K562 (cell line): ENCODE data around the gene NQO2. TPM values are rescaled to one million over a fixed set of nuclear protein-coding genes. Genes with fewer than 3 reads are reported as not detected.

Source experiments
- ARID2 ChIP-seq: fragments of 450-650 bp; IDR thresholded peaks from 2 replicates; pipeline ENCODE4 v1.6.1; 2017; ENCODE audit warnings: antibody characterized with exemption, mild to moderate bottlenecking
- CHD4 ChIP-seq: fragments of 200-600 bp; sonication (generic); IDR thresholded peaks from 3 replicates; pipeline ENCODE4 v1.6.1; 2012; ENCODE audit warnings: low read depth, mild to moderate bottlenecking, mixed read lengths, low read length, inconsistent platforms; ENCODE audit not compliant: insufficient read depth, insufficient replicate concordance, poor library complexity, severe bottlenecking
- FUS ChIP-seq: fragments of 200-400 bp; formaldehyde crosslinking; optimal IDR thresholded peaks from 2 replicates; pipeline ENCODE3; 2017; ENCODE audit warnings: low read depth, low read length
- IRF2 ChIP-seq: sonication (generic); formaldehyde crosslinking; IDR thresholded peaks from 2 replicates; pipeline ENCODE4 v1.8.1; 2022; ENCODE audit warnings: mild to moderate bottlenecking, missing genetic modification reagents
- MEIS2 ChIP-seq: fragments of 450-650 bp; IDR thresholded peaks from 2 replicates; pipeline ENCODE4 v1.6.1; 2014; ENCODE audit warnings: mild to moderate bottlenecking; ENCODE audit not compliant: partially characterized antibody
- NFE2L1 ChIP-seq: fragments of 450-650 bp; IDR thresholded peaks from 2 replicates; pipeline ENCODE4 v1.6.1; 2016; ENCODE audit warnings: missing genetic modification characterization, low read depth, mild to moderate bottlenecking, missing compliant biosample characterization, moderate library complexity, borderline replicate concordance
- RBFOX2 ChIP-seq: fragments of 200-400 bp; formaldehyde crosslinking; IDR thresholded peaks from 2 replicates; pipeline ENCODE4 v1.6.1; 2017; ENCODE audit warnings: low read depth, mild to moderate bottlenecking, low read length, moderate library complexity
- SMARCC2 ChIP-seq: fragments of 450-650 bp; IDR thresholded peaks from 2 replicates; pipeline ENCODE4 v1.6.1; 2017; ENCODE audit warnings: antibody characterized with exemption, moderate library complexity, mild to moderate bottlenecking, low read depth
- U2AF1 ChIP-seq: fragments of 200-400 bp; formaldehyde crosslinking; optimal IDR thresholded peaks from 2 replicates; pipeline ENCODE3; 2017; ENCODE audit warnings: mild to moderate bottlenecking, low read depth, low read length, moderate library complexity
- ZNF12 ChIP-seq: sonication (generic); formaldehyde crosslinking; IDR thresholded peaks from 2 replicates; pipeline ENCODE4 v1.4.0; 2020; ENCODE audit warnings: mild to moderate bottlenecking, missing genetic modification reagents
- ZNF224 ChIP-seq: sonication (generic); formaldehyde crosslinking; IDR thresholded peaks from 2 replicates; pipeline ENCODE4 v1.8.0; 2022; ENCODE audit warnings: mild to moderate bottlenecking, missing genetic modification reagents
- ZNF436 ChIP-seq: fragments of 250-450, 450-650 bp; sonication (Bioruptor Pico); formaldehyde crosslinking; IDR thresholded peaks from 2 replicates; pipeline ENCODE4 v1.7.0; 2020; ENCODE audit warnings: mild to moderate bottlenecking
- ZZZ3 ChIP-seq: fragments of 450-650 bp; IDR thresholded peaks from 2 replicates; pipeline ENCODE4 v1.6.1; 2016; ENCODE audit warnings: antibody characterized with exemption, mild to moderate bottlenecking, moderate library complexity
- polyA plus RNA-seq, 8 experiments: library from polyadenylated mRNA; depleted of rRNA in 4 of 8; stranded (reverse) in 5 of 8; unstranded in 3 of 8; fragments of >200 nt; fragmentation: Nextera tagmentation in 2 of 8; fragmentation: Illumina TruSeq in 1 of 8; extraction: Ambion mirVana in 2 of 8; extraction: Trizol in 1 of 8; gene quantifications; 2 replicates each; pipeline versions ENCODE4 v1.2.1 to v1.2.3, GENCODE V29; 2011 to 2014; ENCODE audit warnings: inconsistent platforms in 1 of 8, missing spikeins in 1 of 8
- total RNA-seq, 7 experiments: library from RNA; depleted of rRNA in 6 of 7; stranded (reverse); fragments of >200 nt in 6 of 7; fragmentation: Illumina TruSeq in 2 of 7; extraction: Trizol in 2 of 7; gene quantifications; 2 replicates each; pipeline versions ENCODE4 v1.2.1 to v1.2.3, GENCODE V29; 2011 to 2021; ENCODE audit warnings: low replicate concordance in 1 of 7
- TF ChIP-seq, protein P1 (sequence below), 2 experiments: fragments of 150-350 bp in 1 of 2; IDR thresholded peaks; 2 replicates each; pipeline ENCODE4 v1.6.1; 2012 to 2016; ENCODE audit warnings: low read depth in 2 of 2, low read length in 2 of 2, mild to moderate bottlenecking in 1 of 2, moderate library complexity in 1 of 2
- TF ChIP-seq, protein P2 (sequence below): fragments of 450-650 bp; formaldehyde crosslinking; IDR thresholded peaks from 2 replicates; pipeline ENCODE4 v1.4.0; 2020; ENCODE audit warnings: mild to moderate bottlenecking, moderate library complexity
- TF ChIP-seq, protein P3 (sequence below): fragments of 450-650 bp; formaldehyde crosslinking; IDR thresholded peaks from 2 replicates; pipeline ENCODE4 v1.4.0; 2020; ENCODE audit warnings: mild to moderate bottlenecking, mixed read lengths

Gene NQO2
- total and polyA plus RNA-seq, 9 of the 15 experiments (the other 6 are each of a cell fraction or from before 2014, with no cell fraction given) = 54.6 to 214 (median 116) TPM

DNA sequence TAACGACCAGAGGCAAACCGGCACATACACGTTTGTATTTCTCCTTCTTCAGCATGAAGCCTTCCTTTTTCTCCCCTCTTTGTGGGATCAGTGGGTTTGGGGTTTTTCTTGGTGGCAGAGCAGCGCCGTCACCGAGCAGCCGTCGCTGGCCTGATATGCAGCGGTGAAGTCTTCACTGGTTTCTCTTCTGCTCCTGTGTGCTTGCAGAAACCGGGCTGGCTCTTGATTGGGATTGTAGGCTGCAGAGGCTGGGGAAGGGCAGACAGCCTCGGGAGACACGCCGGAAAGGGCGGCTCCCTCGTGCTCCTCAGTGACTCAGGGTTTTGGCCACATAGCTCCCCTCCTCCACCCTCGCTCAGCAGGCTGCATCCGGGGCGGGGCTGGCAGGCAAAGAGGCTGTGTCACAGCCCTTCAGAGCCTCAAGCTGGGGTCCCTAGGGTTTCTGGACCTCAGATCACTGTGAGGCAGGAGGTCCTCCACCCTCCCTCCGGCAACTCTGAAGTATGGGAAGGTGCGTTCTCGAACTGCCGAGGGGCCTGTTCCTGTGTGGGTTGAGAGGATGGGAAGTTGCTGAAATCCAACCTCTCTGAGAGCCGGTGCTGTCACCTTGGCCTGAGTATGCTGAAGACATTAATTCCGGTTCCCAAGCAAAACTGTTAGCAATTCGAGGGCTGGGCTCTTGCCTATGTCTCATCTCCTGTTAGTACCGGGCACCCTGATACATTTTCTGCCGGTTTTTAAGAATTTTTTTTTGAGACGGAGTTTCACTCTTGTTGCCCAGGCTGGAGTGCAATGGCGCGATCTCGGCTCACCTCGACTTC lies 24.2 kb downstream of the NQO2 start (continued):
- 0 out of 2 replicates have a peak, but pooled peaks have one; percentile 56 for TF ChIP-seq ZNF224
- TF ChIP-seq FUS = no peak
- TF ChIP-seq RBFOX2 = peak; percentile 93
- TF ChIP-seq U2AF1 = no peak
- TF ChIP-seq, protein P1, sequence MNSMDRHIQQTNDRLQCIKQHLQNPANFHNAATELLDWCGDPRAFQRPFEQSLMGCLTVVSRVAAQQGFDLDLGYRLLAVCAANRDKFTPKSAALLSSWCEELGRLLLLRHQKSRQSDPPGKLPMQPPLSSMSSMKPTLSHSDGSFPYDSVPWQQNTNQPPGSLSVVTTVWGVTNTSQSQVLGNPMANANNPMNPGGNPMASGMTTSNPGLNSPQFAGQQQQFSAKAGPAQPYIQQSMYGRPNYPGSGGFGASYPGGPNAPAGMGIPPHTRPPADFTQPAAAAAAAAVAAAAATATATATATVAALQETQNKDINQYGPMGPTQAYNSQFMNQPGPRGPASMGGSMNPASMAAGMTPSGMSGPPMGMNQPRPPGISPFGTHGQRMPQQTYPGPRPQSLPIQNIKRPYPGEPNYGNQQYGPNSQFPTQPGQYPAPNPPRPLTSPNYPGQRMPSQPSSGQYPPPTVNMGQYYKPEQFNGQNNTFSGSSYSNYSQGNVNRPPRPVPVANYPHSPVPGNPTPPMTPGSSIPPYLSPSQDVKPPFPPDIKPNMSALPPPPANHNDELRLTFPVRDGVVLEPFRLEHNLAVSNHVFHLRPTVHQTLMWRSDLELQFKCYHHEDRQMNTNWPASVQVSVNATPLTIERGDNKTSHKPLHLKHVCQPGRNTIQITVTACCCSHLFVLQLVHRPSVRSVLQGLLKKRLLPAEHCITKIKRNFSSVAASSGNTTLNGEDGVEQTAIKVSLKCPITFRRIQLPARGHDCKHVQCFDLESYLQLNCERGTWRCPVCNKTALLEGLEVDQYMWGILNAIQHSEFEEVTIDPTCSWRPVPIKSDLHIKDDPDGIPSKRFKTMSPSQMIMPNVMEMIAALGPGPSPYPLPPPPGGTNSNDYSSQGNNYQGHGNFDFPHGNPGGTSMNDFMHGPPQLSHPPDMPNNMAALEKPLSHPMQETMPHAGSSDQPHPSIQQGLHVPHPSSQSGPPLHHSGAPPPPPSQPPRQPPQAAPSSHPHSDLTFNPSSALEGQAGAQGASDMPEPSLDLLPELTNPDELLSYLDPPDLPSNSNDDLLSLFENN (IDR thresholded peaks at IDR 0.05; ENCODE audit: low read depth in 2 of 2, low read length in 2 of 2) = peak in 1 of 2 experiments; percentile 89; a peak in 2 of 4 replicates
- TF ChIP-seq, protein P2, sequence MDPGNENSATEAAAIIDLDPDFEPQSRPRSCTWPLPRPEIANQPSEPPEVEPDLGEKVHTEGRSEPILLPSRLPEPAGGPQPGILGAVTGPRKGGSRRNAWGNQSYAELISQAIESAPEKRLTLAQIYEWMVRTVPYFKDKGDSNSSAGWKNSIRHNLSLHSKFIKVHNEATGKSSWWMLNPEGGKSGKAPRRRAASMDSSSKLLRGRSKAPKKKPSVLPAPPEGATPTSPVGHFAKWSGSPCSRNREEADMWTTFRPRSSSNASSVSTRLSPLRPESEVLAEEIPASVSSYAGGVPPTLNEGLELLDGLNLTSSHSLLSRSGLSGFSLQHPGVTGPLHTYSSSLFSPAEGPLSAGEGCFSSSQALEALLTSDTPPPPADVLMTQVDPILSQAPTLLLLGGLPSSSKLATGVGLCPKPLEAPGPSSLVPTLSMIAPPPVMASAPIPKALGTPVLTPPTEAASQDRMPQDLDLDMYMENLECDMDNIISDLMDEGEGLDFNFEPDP (CRISPR knock-in tag) = no peak
- TF ChIP-seq, protein P3, sequence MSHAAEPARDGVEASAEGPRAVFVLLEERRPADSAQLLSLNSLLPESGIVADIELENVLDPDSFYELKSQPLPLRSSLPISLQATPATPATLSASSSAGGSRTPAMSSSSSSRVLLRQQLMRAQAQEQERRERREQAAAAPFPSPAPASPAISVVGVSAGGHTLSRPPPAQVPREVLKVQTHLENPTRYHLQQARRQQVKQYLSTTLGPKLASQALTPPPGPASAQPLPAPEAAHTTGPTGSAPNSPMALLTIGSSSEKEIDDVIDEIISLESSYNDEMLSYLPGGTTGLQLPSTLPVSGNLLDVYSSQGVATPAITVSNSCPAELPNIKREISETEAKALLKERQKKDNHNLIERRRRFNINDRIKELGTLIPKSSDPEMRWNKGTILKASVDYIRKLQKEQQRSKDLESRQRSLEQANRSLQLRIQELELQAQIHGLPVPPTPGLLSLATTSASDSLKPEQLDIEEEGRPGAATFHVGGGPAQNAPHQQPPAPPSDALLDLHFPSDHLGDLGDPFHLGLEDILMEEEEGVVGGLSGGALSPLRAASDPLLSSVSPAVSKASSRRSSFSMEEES (CRISPR knock-in tag) = no peak
- peak; percentile 82; the same call in 1 of the 2 replicates for TF ChIP-seq ZNF12 (CRISPR knock-in tag)
- no peak for TF ChIP-seq ZZZ3
- TF ChIP-seq SMARCC2 = no peak
- peak; percentile 52 for TF ChIP-seq MEIS2
- TF ChIP-seq NFE2L1 (tag) = peak; percentile 49; the same call in 1 of the 2 replicates
- no peak for TF ChIP-seq ARID2
- TF ChIP-seq IRF2 (CRISPR knock-in tag) = no peak
- no peak for TF ChIP-seq ZNF436 (CRISPR knock-in tag)
- no peak for TF ChIP-seq CHD4
